Keratinocyte (primary cell): Measurements from ENCODE around the gene GRWD1. TPM values are rescaled to one million over a fixed set of nuclear protein-coding genes. Genes with fewer than 3 reads are reported as not detected.

ENCODE experiments used
- DNase-seq: peaks from one replicate; pipeline ENCODE4 v3.0.0-alpha.2; 2011; ENCODE audit warnings: low read depth, missing footprints, low spot score
- FAIRE-seq: peaks from 2 replicates; lab custom pipeline; 2011; peaks lifted over from hg19 to GRCh38; lab: Jason Lieb, UNC
- H2AFZ ChIP-seq: 2 replicates; pipeline ENCODE4 v1.6.0; 2012; ENCODE audit warnings: low read length, control low read depth, inconsistent platforms; ENCODE audit not compliant: control insufficient read depth
- H3K27ac ChIP-seq: 2 replicates; pipeline ENCODE4 v1.5.1; 2011; ENCODE audit warnings: low read length; ENCODE audit not compliant: control insufficient read depth, insufficient read depth
- H3K27me3 ChIP-seq: 3 replicates; pipeline ENCODE4 v1.6.0; 2011; ENCODE audit warnings: low read length; ENCODE audit not compliant: control insufficient read depth, insufficient read depth; ENCODE audit errors: extremely low read depth
- H3K36me3 ChIP-seq, 2 experiments: 2 replicates in 1 of 2; 3 replicates in 1 of 2; pipeline ENCODE4 v1.5.1; 2011; ENCODE audit warnings: low read length in 2 of 2, mild to moderate bottlenecking in 1 of 2; ENCODE audit not compliant: control insufficient read depth in 2 of 2, insufficient read depth in 2 of 2; ENCODE audit errors: extremely low read depth in 1 of 2
- H3K4me1 ChIP-seq: 3 replicates; pipeline ENCODE4 v1.5.1; 2011; ENCODE audit warnings: low read length; ENCODE audit not compliant: control insufficient read depth, insufficient read depth; ENCODE audit errors: extremely low read depth
- H3K4me2 ChIP-seq: 3 replicates; pipeline ENCODE4 v1.6.0; 2011; ENCODE audit warnings: low read depth, low read length; ENCODE audit not compliant: control insufficient read depth, insufficient read depth; ENCODE audit errors: extremely low read depth
- H3K4me3 ChIP-seq, 3 experiments: fragments of 200-600 bp in 1 of 3; sonication (generic) in 1 of 3; 2 replicates in 2 of 3; 3 replicates in 1 of 3; pipeline ENCODE4 v1.5.1; 2011 to 2016; ENCODE audit warnings: low read length in 3 of 3, mild to moderate bottlenecking in 3 of 3, control low read depth in 2 of 3, inconsistent platforms in 1 of 3, low read depth in 1 of 3, mixed read lengths in 1 of 3, mixed run types in 1 of 3, moderate library complexity in 1 of 3; ENCODE audit not compliant: control insufficient read depth in 2 of 3, insufficient read depth in 2 of 3; ENCODE audit errors: extremely low read depth in 1 of 3
- H3K79me2 ChIP-seq: 2 replicates; pipeline ENCODE4 v1.6.0; 2012; ENCODE audit warnings: low read length; ENCODE audit not compliant: control insufficient read depth, insufficient read depth
- H3K9ac ChIP-seq: 3 replicates; pipeline ENCODE4 v1.6.0; 2011; ENCODE audit warnings: low read length; ENCODE audit not compliant: control insufficient read depth, insufficient read depth; ENCODE audit errors: extremely low read depth
- H3K9me1 ChIP-seq: 3 replicates; pipeline ENCODE4 v1.6.0; 2011; ENCODE audit warnings: low read length; ENCODE audit not compliant: control insufficient read depth, insufficient read depth; ENCODE audit errors: extremely low read depth
- H3K9me3 ChIP-seq: 2 replicates; pipeline ENCODE4 v1.5.1; 2012; ENCODE audit warnings: low read depth, low read length; ENCODE audit not compliant: control insufficient read depth
- H4K20me1 ChIP-seq: 3 replicates; pipeline ENCODE4 v1.6.0; 2011; ENCODE audit warnings: low read length; ENCODE audit not compliant: control insufficient read depth, insufficient read depth; ENCODE audit errors: extremely low read depth
- EZH2 ChIP-seq: IDR thresholded peaks from one replicate; pipeline ENCODE4 v1.6.1; 2012; ENCODE audit warnings: inconsistent platforms, mild to moderate bottlenecking, low read length, moderate library complexity
- dilution Hi-C: fragments of 300-500 bp; cut with MboI; formaldehyde crosslinking; loops from one replicate; pipeline ENCODE4 v1.7.0; 2020; ENCODE audit warnings: low sequenced_read_pairs; ENCODE audit not compliant: extremely low pct_ligation_motif_present
- polyA plus RNA-seq, 5 experiments: library from polyadenylated mRNA; depleted of rRNA in 3 of 5; stranded (reverse) in 3 of 5; stranded (forward) in 1 of 5; unstranded in 1 of 5; fragments of >200 nt; gene quantifications; 1 replicate in 1 of 5; 2 replicates in 3 of 5; 3 replicates in 1 of 5; pipeline versions ENCODE4 v1.2.1 to v1.2.3, GENCODE V29; 2011 to 2012; ENCODE audit warnings: missing spikeins in 2 of 5, low read depth in 1 of 5, low replicate concordance in 1 of 5
- TF ChIP-seq, protein P1 (sequence below), 3 experiments: IDR thresholded peaks in 1 of 3; conservative IDR thresholded peaks in 1 of 3; optimal IDR thresholded peaks in 1 of 3; 2 replicates in 2 of 3; 3 replicates in 1 of 3; pipeline versions ENCODE3 to v1.5.1; 2011; ENCODE audit warnings: low read length in 3 of 3, mild to moderate bottlenecking in 3 of 3, moderate library complexity in 2 of 3, control low read depth in 1 of 3, inconsistent platforms in 1 of 3; ENCODE audit not compliant: insufficient read depth in 2 of 3; ENCODE audit errors: extremely low read depth in 1 of 3

The GRWD1 gene
- polyA plus RNA-seq, 1 donor (not counting 4 experiments of a cell fraction or from before 2014, with no cell fraction given), result 26.1 TPM

GRCh38 chr19:48452289-48453190, 6.8 kb downstream of the GRWD1 start:
- Histone ChIP-seq H3K27ac (no peak overlapping the region), H2AFZ (no peak overlapping the region), H3K9ac (no peak overlapping the region), H3K4me1 (no peaks in the 10 kb centered on the region), H3K79me2 (peaks cover 30% of the 10 kb centered on the region), H3K27me3 (no peaks in the 10 kb centered on the region), H4K20me1 (peaks cover 3% of the 10 kb centered on the region), H3K9me1 (no peaks in the 10 kb centered on the region), H3K36me3 (peaks cover 48 to 59% of the 10 kb centered on the region in 2 experiments), H3K4me2 (no peak overlapping the region), H3K4me3 (no peak overlapping the region), H3K9me3 (no peaks in the 10 kb centered on the region)
- FAIRE-seq (no peak), DNase-seq (no peak)
- no peak for TF ChIP-seq EZH2
- TF ChIP-seq, protein P1, sequence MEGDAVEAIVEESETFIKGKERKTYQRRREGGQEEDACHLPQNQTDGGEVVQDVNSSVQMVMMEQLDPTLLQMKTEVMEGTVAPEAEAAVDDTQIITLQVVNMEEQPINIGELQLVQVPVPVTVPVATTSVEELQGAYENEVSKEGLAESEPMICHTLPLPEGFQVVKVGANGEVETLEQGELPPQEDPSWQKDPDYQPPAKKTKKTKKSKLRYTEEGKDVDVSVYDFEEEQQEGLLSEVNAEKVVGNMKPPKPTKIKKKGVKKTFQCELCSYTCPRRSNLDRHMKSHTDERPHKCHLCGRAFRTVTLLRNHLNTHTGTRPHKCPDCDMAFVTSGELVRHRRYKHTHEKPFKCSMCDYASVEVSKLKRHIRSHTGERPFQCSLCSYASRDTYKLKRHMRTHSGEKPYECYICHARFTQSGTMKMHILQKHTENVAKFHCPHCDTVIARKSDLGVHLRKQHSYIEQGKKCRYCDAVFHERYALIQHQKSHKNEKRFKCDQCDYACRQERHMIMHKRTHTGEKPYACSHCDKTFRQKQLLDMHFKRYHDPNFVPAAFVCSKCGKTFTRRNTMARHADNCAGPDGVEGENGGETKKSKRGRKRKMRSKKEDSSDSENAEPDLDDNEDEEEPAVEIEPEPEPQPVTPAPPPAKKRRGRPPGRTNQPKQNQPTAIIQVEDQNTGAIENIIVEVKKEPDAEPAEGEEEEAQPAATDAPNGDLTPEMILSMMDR (optimal IDR thresholded peaks at IDR 0.05 in 1 of 3, IDR thresholded peaks at IDR 0.05 in 1 of 3, conservative IDR thresholded peaks at IDR 0.05 in 1 of 3; ENCODE audit: extremely low read depth in 1 of 3, insufficient read depth in 2 of 3, low read length in 3 of 3), result no peak
- dilution Hi-C loops, result no loop called here

DNA sequence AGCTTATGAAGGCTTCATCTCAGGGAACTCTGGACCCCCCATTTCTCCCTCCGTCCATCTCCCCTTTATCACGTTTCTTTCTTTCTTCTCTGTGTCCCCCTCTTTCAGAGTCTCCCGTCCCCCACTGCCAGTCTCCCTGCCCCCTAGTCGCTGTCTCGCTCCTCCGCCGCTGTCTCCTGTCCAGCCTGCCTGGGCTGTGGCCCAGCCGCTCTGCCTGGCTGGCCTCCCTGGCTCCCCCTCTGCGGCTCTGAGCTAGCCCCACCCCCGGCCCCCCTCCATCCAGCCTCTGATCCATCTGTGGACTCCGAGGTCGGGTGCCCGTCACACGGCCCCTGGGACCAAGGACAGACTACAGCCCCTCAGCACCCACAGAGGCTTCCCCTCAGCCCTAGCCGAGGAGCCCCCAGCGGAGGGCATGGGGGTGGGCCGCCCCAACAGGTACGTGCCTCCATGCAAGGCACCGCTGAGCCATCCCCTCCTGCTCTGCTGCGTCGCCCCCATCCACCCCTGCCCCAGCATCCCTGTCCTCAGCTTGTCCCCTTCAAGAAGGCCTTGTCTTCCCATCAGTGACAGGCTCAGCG, 8.5 kb downstream of the GRWD1 start:
- no peak for DNase-seq
- FAIRE-seq, result no peak
- dilution Hi-C loops, result no loop called here
- Histone ChIP-seq H3K27ac (no peak overlapping the region), H3K9me3 (no peaks in the 10 kb centered on the region), H3K4me1 (no peaks in the 10 kb centered on the region), H3K36me3 (peaks cover 41 to 50% of the 10 kb centered on the region in 2 experiments), H3K27me3 (no peaks in the 10 kb centered on the region), H3K4me3 (no peak overlapping the region), H2AFZ (no peak overlapping the region), H3K79me2 (peaks cover 23% of the 10 kb centered on the region), H3K9ac (no peak overlapping the region), H4K20me1 (peaks cover 3% of the 10 kb centered on the region), H3K4me2 (no peak overlapping the region), H3K9me1 (no peaks in the 10 kb centered on the region)
- no peak for TF ChIP-seq EZH2
- TF ChIP-seq, protein P1 (optimal IDR thresholded peaks at IDR 0.05 in 1 of 3, IDR thresholded peaks at IDR 0.05 in 1 of 3, conservative IDR thresholded peaks at IDR 0.05 in 1 of 3; ENCODE audit: extremely low read depth in 1 of 3, insufficient read depth in 2 of 3, low read length in 3 of 3), result no peak
